ENCODE measurements around the gene EPB41L4B.

Gene EPB41L4B

GRCh38 chr9:109263358-109263757, 57.5 kb downstream of the EPB41L4B start:
- DNase-seq (ENCODE audit: low spot score): no peak
- in situ Hi-C loops (cut with MboI; ENCODE audit: low pct_unique_long_range_greater_than_20kb, low sequenced_read_pairs, unreplicated experiment): no loop called here
- TF ChIP-seq CTCF (IDR thresholded peaks at IDR 0.05; ENCODE audit: extremely low read depth, insufficient read depth, missing control alignments): no peak

GRCh38 chr9:109258481-109259302, 62.2 kb downstream of the EPB41L4B start:
- DNase-seq (ENCODE audit: low spot score): no peak
- no peak for TF ChIP-seq CTCF (IDR thresholded peaks at IDR 0.05; ENCODE audit: extremely low read depth, insufficient read depth, missing control alignments)
- in situ Hi-C loops (cut with MboI; ENCODE audit: low pct_unique_long_range_greater_than_20kb, low sequenced_read_pairs, unreplicated experiment): no loop called here

- no peak for TF ChIP-seq CTCF (IDR thresholded peaks at IDR 0.05; ENCODE audit: extremely low read depth, insufficient read depth, missing control alignments)
- in situ Hi-C loops (cut with MboI; ENCODE audit: low pct_unique_long_range_greater_than_20kb, low sequenced_read_pairs, unreplicated experiment): no loop called here
- no peak for DNase-seq (ENCODE audit: low spot score)
Measured at GRCh38 chr9:109256336-109256735, 64.5 kb downstream of the EPB41L4B start.

- in situ Hi-C loops (cut with MboI; ENCODE audit: low pct_unique_long_range_greater_than_20kb, low sequenced_read_pairs, unreplicated experiment): no loop called here
- no peak for TF ChIP-seq CTCF (IDR thresholded peaks at IDR 0.05; ENCODE audit: extremely low read depth, insufficient read depth, missing control alignments)
- DNase-seq (ENCODE audit: low spot score): no peak
Measured at GRCh38 chr9:109255394-109255793, 65.5 kb downstream of the EPB41L4B start.

GRCh38 chr9:109254317-109254716, 66.5 kb downstream of the EPB41L4B start:
- TF ChIP-seq CTCF (IDR thresholded peaks at IDR 0.05; ENCODE audit: extremely low read depth, insufficient read depth, missing control alignments): no peak
- no peak for DNase-seq (ENCODE audit: low spot score)
- in situ Hi-C loops (cut with MboI; ENCODE audit: low pct_unique_long_range_greater_than_20kb, low sequenced_read_pairs, unreplicated experiment): no loop called here

- DNase-seq (ENCODE audit: low spot score): no peak
- in situ Hi-C loops (cut with MboI; ENCODE audit: low pct_unique_long_range_greater_than_20kb, low sequenced_read_pairs, unreplicated experiment): no loop called here
- no peak for TF ChIP-seq CTCF (IDR thresholded peaks at IDR 0.05; ENCODE audit: extremely low read depth, insufficient read depth, missing control alignments)
Measured at GRCh38 chr9:109253637-109254284, 67.1 kb downstream of the EPB41L4B start.

Measured in GM13977 (cell line).